Measurements from ENCODE around the gene SCFD2. TPM values are rescaled to one million over a fixed set of nuclear protein-coding genes. Genes with fewer than 3 reads are reported as not detected.

SCFD2 gene
- total RNA-seq, 1 experiment from 2014 or later: 36.6 TPM

GRCh38 chr4:53064609-53065008, 301.3 kb downstream of the SCFD2 start:
- ChIA-PET CTCF (no interaction called here), POLR2A (ENCODE audit: unreplicated experiment) (no interaction called here)
- DNase-seq: no peak
- Histone ChIP-seq H3K4me1 (ENCODE audit: insufficient read depth, low read length) (peaks cover 7% of the 10 kb centered on the region; the same call in 1 of the 2 replicates), H3K9me2 (replicated peaks; ENCODE audit: low read length) (no peaks in the 10 kb centered on the region), H3K9ac (ENCODE audit: low read length) (no peak overlapping the region), H3K79me2 (ENCODE audit: low read length) (no peaks in the 10 kb centered on the region), H3K4me2 (ENCODE audit: low read length) (no peak overlapping the region), H3F3A (ENCODE audit: low read length, unreplicated experiment) (no peaks in the 10 kb centered on the region), H3K27me3 (ENCODE audit: low read length) (no peaks in the 10 kb centered on the region), H3K27ac (ENCODE audit: low read length) (no peak overlapping the region), H3K36me3 (ENCODE audit: low read depth, low read length) (no peaks in the 10 kb centered on the region), H3K4me3 (ENCODE audit: low read length) (no peak overlapping the region), H4K20me1 (ENCODE audit: low read length) (no peaks in the 10 kb centered on the region), H3K9me3 (ENCODE audit: low read length) (no peaks in the 10 kb centered on the region), H2AFZ (ENCODE audit: low read length) (no peak overlapping the region)
- TF ChIP-seq, protein P1, sequence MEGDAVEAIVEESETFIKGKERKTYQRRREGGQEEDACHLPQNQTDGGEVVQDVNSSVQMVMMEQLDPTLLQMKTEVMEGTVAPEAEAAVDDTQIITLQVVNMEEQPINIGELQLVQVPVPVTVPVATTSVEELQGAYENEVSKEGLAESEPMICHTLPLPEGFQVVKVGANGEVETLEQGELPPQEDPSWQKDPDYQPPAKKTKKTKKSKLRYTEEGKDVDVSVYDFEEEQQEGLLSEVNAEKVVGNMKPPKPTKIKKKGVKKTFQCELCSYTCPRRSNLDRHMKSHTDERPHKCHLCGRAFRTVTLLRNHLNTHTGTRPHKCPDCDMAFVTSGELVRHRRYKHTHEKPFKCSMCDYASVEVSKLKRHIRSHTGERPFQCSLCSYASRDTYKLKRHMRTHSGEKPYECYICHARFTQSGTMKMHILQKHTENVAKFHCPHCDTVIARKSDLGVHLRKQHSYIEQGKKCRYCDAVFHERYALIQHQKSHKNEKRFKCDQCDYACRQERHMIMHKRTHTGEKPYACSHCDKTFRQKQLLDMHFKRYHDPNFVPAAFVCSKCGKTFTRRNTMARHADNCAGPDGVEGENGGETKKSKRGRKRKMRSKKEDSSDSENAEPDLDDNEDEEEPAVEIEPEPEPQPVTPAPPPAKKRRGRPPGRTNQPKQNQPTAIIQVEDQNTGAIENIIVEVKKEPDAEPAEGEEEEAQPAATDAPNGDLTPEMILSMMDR (conservative IDR thresholded peaks at IDR 0.05; ENCODE audit: low read depth, low read length): no peak
- TF ChIP-seq EZH2phosphoT487 (IDR thresholded peaks at IDR 0.05; ENCODE audit: borderline replicate concordance, low read length) (no peak), EZH2 (IDR thresholded peaks at IDR 0.05; ENCODE audit: low read length, unreplicated experiment) (no peak)
- BruUV-seq (replicated peaks): no TSS peak
- no peak for ATAC-seq
- intact Hi-C loops (cut with micrococcal nuclease): no loop called here

GRCh38 chr4:53061091-53061850, 304.6 kb downstream of the SCFD2 start:
- TF ChIP-seq EZH2 (IDR thresholded peaks at IDR 0.05; ENCODE audit: low read length, unreplicated experiment) (no peak), EZH2phosphoT487 (IDR thresholded peaks at IDR 0.05; ENCODE audit: borderline replicate concordance, low read length) (no peak)
- TF ChIP-seq, protein P1 (conservative IDR thresholded peaks at IDR 0.05; ENCODE audit: low read depth, low read length): no peak
- Histone ChIP-seq H3K79me2 (ENCODE audit: low read length) (no peaks in the 10 kb centered on the region), H3K27me3 (ENCODE audit: low read length) (no peaks in the 10 kb centered on the region), H3K9me3 (ENCODE audit: low read length) (no peaks in the 10 kb centered on the region), H3K9me2 (replicated peaks; ENCODE audit: low read length) (no peaks in the 10 kb centered on the region), H3K4me2 (ENCODE audit: low read length) (no peak overlapping the region), H3K27ac (ENCODE audit: low read length) (no peak overlapping the region), H4K20me1 (ENCODE audit: low read length) (no peaks in the 10 kb centered on the region), H3K4me1 (ENCODE audit: insufficient read depth, low read length) (peaks cover 4% of the 10 kb centered on the region; the same call in 1 of the 2 replicates), H3K9ac (ENCODE audit: low read length) (no peak overlapping the region), H3F3A (ENCODE audit: low read length, unreplicated experiment) (no peaks in the 10 kb centered on the region), H3K4me3 (ENCODE audit: low read length) (no peak overlapping the region), H3K36me3 (ENCODE audit: low read depth, low read length) (no peaks in the 10 kb centered on the region), H2AFZ (ENCODE audit: low read length) (no peak overlapping the region)
- ChIA-PET POLR2A (ENCODE audit: unreplicated experiment) (no interaction called here), CTCF (no interaction called here)
- no TSS peak for BruUV-seq (replicated peaks)
- intact Hi-C loops (cut with micrococcal nuclease): no loop called here
- no peak for ATAC-seq
- no peak for DNase-seq

DNA sequence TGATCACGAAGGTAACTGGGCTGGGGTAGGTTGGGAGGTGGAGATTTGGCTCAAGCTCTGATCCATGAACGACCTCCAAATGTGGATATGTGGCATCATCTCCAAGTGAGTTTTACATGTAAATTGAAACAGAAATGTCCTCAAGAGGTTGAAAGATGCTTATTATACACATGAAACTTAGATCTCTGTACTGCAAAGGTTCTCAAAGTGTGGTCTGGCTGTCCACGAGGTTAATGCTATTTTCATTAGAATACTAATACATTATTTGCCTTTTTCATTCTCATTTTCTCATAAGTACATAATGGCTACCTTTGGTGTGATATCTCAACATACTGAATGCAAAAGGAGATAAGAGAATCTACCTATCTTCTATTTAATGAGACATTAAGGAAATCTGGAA, 305.6 kb downstream of the SCFD2 start:
- intact Hi-C loops (cut with micrococcal nuclease): no loop called here
- no TSS peak for BruUV-seq (replicated peaks)
- no peaks in the 10 kb centered on the region for H3K27me3 ChIP-seq (ENCODE audit: low read length)
- no peak overlapping the region for H3K27ac ChIP-seq (ENCODE audit: low read length)
- no peaks in the 10 kb centered on the region for H3K36me3 ChIP-seq (ENCODE audit: low read depth, low read length)
- H3K4me1 ChIP-seq (ENCODE audit: insufficient read depth, low read length): no peaks in the 10 kb centered on the region
- H2AFZ ChIP-seq (ENCODE audit: low read length): no peak overlapping the region
- no peaks in the 10 kb centered on the region for H4K20me1 ChIP-seq (ENCODE audit: low read length)
- H3K4me3 ChIP-seq (ENCODE audit: low read length): no peak overlapping the region
- ChIA-PET POLR2A (ENCODE audit: unreplicated experiment) (no interaction called here), CTCF (no interaction called here)
- H3K79me2 ChIP-seq (ENCODE audit: low read length): no peaks in the 10 kb centered on the region
- no peak overlapping the region for H3K9ac ChIP-seq (ENCODE audit: low read length)
- H3K4me2 ChIP-seq (ENCODE audit: low read length): no peak overlapping the region
- ATAC-seq (no peak), DNase-seq (no peak)
- H3K9me2 ChIP-seq (replicated peaks; ENCODE audit: low read length): no peaks in the 10 kb centered on the region
- TF ChIP-seq EZH2 (IDR thresholded peaks at IDR 0.05; ENCODE audit: low read length, unreplicated experiment) (no peak), EZH2phosphoT487 (IDR thresholded peaks at IDR 0.05; ENCODE audit: borderline replicate concordance, low read length) (no peak)
- TF ChIP-seq, protein P1 (conservative IDR thresholded peaks at IDR 0.05; ENCODE audit: low read depth, low read length): no peak
- H3F3A ChIP-seq (ENCODE audit: low read length, unreplicated experiment): no peaks in the 10 kb centered on the region
- H3K9me3 ChIP-seq (ENCODE audit: low read length): no peaks in the 10 kb centered on the region

All from PC-3 (cell line).